ENCODE measurements around the gene ABHD14A. TPM values are rescaled to one million over a fixed set of nuclear protein-coding genes. Genes with fewer than 3 reads are reported as not detected.

ABHD14A gene
- total and polyA plus RNA-seq, 10 donors = 8.7 to 26.7 (median 15.0) TPM

GRCh38 chr3:51955175-51955892 is 19.5 kb upstream of the ABHD14A start, which contains the start of gene GPR62:
Gene GPR62, plus strand, starts transcription at chr3:51955381. Its CDS starts 272 bp downstream, at chr3:51955653.
- WGBS, 5 donors = 29 to 57% (median 41%) methylated on average over 22 to 33 of the region's 33 CpGs
- H3K9me3 ChIP-seq = no peaks in the 10 kb centered on the region
- intact Hi-C loops (cut with DNase I; ENCODE audit: low total_unique reads) = no loop called here
- peak within 1 kb of the TSS in 6 of 8 donors; percentile 54 to 79 (median 70) for H3K27ac ChIP-seq
- H3K4me1 ChIP-seq = peaks cover 6 to 40% (median 21%) of the 10 kb centered on the region in 6 donors
- TF ChIP-seq CTCF (IDR thresholded peaks at IDR 0.05 in 8 of 11, conservative IDR thresholded peaks at IDR 0.05 in 3 of 11) = no peak
- peak within 1 kb of the TSS; percentile 25 to 68 (median 38) for H3K4me3 ChIP-seq
- DNase-seq = no peak
- H3K27me3 ChIP-seq (replicated peaks in 1 of 7) = peaks cover 0 to 46% (median 15%) of the 10 kb centered on the region in 7 donors
- H3K36me3 ChIP-seq = peaks cover 0 to 29% (median 0%) of the 10 kb centered on the region in 6 donors

GRCh38 chr3:51955893-51956770 is 18.7 kb upstream of the ABHD14A start:
- Histone ChIP-seq H3K27ac (peak overlapping the region in 6 of 8 donors; percentile 54 to 79 (median 70)), H3K4me1 (peaks cover 6 to 43% (median 22%) of the 10 kb centered on the region in 6 donors), H3K27me3 (replicated peaks in 1 of 7) (peaks cover 0 to 46% (median 15%) of the 10 kb centered on the region in 7 donors), H3K36me3 (peaks cover 0 to 34% (median 0%) of the 10 kb centered on the region in 6 donors), H3K4me3 (peak overlapping the region; percentile 25 to 68 (median 38)), H3K9me3 (no peaks in the 10 kb centered on the region)
- WGBS, 5 donors = 3 to 7% (median 5%) methylated on average over 23 to 97 of the region's 97 CpGs
- TF ChIP-seq CTCF (IDR thresholded peaks at IDR 0.05 in 8 of 11, conservative IDR thresholded peaks at IDR 0.05 in 3 of 11) = peak in 8 of 11 experiments; percentile 26 to 55 (median 44)
- TF ChIP-seq POLR2AphosphoS5 (IDR thresholded peaks at IDR 0.05) = peak; percentile 23 to 66 (median 56)
- TF ChIP-seq POLR2A (IDR thresholded peaks at IDR 0.05) = no peak
- no peak for DNase-seq
- intact Hi-C loops (cut with DNase I; ENCODE audit: low total_unique reads) = no loop called here

DNA sequence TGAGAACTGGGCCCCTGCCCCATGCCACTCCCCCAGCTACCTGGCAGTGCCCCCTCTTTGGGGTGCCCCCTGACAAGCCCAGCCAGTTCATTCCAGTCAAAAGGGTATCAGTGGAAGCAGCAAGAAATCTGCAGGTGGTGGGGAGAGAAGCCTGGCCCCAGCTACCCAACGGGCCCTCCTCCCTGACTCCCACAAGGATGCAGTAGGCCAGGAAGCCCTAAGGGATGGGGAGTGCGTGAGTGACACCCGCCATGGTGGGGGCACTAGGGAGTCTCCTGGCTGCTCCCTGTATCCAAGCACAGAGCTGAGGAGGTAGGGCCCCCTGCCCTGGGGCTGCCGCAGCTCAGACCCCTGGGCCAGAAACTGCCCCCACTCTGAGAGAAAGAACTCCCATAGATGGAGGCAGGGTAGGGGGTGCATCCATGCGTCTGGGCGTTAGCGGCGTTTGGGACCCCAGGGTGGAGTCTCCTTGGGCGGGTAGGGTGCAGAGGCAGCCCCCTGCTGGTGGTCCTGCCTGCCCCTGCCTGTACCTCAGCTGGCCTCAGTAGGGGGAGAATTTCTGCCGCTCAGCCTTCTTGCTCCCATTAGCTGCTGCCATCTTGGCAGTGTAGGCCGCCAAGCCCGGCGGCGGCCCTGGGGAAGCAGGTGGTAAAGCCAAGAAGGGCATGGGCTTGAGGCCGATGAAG is 17.2 kb upstream of the ABHD14A start:
- DNase-seq = no peak
- peaks cover 0 to 34% (median 0%) of the 10 kb centered on the region in 6 donors for H3K36me3 ChIP-seq
- intact Hi-C loops (cut with DNase I; ENCODE audit: low total_unique reads) = no loop called here
- H3K4me1 ChIP-seq = peaks cover 6 to 58% (median 29%) of the 10 kb centered on the region in 6 donors
- no peak overlapping the region for H3K27ac ChIP-seq
- TF ChIP-seq POLR2AphosphoS5 (IDR thresholded peaks at IDR 0.05) (no peak), CTCF (IDR thresholded peaks at IDR 0.05 in 8 of 11, conservative IDR thresholded peaks at IDR 0.05 in 3 of 11) (no peak), POLR2A (IDR thresholded peaks at IDR 0.05) (no peak)
- WGBS, 5 donors = 90 to 96% (median 94%) methylated on average over 9 to 15 of the region's 15 CpGs
- no peak overlapping the region for H3K4me3 ChIP-seq
- H3K9me3 ChIP-seq = no peaks in the 10 kb centered on the region
- peaks cover 0 to 46% (median 15%) of the 10 kb centered on the region in 7 donors for H3K27me3 ChIP-seq (replicated peaks in 1 of 7)

All from spleen (tissue), 11 donors.